Stimulated activated CD8-positive, alpha-beta memory T cell treated with anti-CD3 and anti-CD28 coated beads, Interleukin-15, amount 100 ng/mL, for 48 hours (primary cell): Measurements from ENCODE around the gene ONECUT3.
"Not testable (repeated sequence)": the region's sequence is repeated elsewhere in the genome, so short reads cannot be mapped to it uniquely, and the experiment has no call there.

Experiments used
- DNase-seq, 2 donors: peaks; one replicate each; pipeline ENCODE4 v3.0.0-alpha.2; 2020; ENCODE audit warnings: low read depth in 2 of 2

The ONECUT3 gene

DNA sequence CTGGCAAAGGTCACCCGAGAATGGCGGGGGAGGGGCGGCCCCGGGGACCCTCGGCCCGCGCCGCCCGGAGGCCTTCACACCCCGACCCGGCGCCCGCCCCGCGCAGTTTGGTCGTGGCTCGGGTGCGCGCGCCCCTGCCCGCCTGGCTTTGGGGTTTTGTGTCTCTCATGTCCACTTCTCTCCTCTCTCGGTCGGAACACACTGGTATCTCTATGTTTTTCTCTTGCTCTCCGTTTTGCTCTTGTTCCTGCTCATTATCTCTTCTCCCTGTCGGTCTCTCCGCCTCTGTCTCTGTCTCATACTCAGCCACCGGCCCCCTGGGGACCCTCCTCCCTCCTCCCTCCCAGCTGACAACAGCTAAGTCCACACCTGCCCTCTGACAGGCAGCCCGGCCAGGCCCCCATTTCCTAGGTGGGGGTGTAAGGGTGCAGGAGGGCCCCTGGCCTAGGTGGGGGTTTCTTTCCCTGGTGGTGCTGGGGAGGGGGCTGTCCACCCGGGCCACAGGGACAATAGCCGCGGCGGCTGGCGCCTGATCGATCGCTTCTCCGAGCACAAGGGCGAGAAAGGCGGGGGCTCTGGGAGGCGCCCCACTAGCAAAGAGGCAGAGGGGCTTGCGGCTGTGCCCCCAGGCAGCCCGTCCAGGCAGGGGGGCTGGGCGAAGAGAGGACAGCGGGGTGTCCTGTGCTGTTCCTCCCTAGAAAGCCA lies 2.3 kb downstream of the ONECUT3 start:
- DNase-seq: no peak

DNA sequence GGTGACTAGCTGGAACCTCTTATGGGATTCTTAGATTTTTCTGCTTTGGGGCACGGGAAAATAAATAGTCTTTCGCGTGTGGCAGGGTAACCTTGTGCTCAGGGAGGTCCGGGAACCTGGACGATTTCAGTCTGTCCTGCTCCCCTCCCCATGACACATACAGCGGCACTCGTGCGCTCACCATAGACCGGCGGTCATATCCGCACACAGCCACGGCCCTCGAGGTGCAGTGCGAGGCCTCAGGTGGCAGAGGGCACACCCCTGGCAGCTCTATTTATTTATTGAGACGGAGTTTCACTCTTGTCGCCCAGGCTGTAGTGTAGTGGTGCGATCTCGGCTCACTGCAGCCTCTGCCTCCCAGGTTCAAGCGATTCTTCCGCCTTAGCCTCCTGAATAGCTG lies 3.0 kb downstream of the ONECUT3 start:
- no peak for DNase-seq

DNA sequence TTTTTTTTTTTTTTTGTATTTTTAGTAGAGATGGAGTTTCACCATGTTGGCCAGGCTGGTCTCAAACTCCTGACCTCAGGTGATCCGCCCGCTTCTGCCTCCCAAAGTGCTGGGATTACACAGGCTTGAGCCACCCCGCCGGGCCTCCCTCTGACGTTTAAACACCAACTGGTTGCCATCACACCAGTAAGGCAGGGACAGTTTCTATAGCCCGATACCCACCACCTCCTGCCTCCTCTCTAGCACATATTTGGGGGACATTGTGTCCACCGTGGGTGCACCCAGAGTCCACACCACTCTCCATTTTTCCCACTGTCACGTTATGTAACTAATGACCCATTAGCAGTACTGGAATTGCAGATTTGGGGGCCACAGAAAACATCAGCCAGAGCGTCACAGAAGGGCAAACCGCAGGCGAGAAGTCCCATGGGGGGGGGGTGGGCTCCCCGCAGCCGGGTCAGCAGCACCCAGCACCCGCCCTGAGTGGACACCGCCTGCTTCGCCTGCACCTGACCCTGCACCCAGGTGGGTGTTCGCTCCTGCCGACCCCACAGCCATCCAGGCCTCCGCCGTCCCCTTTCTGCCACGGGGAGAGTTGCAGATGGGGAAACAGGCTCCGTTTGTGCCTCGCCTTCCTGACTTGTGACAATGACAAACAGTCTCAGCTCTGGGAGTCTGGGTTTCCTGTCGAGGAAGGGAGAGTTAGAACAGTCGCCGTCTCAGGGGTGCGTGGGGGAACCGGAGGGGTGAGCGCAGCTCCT lies 3.6 kb downstream of the ONECUT3 start:
- no peak for DNase-seq

DNA sequence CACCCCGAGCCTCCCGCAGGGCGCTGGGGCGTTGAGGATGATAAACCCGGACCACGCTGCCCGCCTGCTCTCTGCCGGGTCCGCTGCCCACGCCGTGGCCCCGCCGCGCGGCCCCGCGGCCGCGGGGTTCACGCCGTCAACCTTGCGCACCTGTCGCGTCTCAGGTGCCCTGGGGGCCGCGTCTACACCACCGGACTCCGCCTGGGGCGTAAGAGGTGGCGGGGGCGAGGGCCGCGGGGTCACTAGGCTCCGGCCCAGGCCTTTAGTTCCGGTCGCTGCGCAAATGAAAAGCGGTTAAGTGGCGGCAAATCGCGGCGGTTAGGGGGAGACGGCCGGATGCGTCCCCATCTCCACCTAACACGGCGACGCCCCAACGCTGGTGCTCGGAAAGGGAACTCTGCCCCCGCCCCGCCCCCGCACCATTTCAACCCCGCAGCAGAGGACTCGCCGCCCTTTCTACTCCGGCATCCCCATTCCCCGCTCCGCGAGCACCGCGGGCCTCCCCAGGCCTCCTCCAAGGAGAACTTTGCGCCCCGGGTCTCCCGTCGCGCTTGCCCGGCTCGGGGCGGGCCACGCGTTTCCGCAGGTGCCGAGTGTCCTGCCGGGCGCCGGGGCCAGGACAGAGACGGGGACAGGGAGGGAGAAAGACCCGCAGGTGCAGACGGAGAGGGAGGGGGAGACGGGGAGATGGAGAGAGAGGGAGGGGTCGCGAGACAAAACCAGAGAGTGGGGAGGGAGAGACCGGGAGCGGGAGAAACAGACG lies 4.3 kb downstream of the ONECUT3 start:
- DNase-seq: no peak

DNA sequence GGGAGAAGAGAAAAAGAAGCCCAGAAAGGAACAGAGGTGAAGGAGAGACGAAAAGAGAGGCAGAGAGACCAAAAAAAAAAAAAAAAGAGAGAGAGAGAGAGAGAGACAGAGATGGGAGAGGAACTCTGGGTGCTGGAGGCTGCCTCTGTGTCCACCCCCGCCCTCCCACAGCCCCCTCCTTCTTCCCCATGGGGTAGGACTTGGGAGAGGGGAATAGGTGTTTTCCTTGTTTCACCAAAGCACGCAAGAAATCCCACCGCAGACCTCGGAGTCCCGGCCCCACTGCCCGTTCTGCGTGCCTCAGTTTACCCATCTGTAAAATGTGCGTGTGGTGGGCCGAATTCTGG lies 4.9 kb downstream of the ONECUT3 start:
- DNase-seq: no peak

DNA sequence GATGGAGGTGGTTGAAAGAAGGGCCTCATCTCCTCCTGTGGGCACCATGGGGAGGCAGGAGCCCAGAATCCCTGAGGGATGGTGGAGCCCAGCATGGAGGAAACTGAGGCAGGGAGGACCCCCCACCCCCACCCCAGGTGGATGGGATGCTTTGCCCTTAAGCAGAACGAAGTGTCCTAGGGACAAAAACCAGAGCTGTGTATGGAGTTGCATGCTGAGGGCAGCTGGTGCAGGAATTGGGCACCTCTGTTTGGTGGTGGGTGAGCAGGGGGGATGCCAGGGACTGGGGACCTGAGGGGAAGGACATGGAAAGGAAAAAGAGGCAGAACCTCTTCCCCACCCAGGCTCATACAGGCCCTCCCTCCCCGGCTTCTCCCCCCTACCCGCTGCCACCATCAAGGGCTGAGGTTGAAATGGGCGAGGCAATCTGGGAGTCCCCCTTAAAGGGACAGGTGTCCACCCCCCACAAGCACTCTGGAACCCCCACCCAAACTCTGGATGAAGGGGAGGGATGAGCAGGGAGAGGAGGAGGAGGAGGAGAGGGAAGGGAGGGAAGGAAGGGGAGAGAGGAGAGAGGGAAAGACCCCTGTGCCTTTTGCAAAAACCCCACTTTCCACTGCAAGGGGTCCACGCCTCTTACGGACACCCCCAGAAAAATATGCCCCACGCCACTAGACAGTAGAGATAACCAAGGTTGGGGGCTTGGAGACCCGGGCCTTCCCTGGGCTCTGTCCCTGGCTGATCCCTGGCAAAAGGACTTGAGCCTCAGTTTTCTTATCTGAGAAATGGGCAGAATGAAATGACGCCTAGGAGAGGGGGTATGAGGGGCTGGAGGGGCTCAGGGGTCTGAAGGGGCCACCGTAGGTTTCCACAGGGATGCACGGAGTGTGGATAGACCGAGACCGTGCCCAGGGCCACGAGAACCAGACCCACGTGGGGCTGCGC lies 5.9 kb downstream of the ONECUT3 start:
- DNase-seq: no peak

DNA sequence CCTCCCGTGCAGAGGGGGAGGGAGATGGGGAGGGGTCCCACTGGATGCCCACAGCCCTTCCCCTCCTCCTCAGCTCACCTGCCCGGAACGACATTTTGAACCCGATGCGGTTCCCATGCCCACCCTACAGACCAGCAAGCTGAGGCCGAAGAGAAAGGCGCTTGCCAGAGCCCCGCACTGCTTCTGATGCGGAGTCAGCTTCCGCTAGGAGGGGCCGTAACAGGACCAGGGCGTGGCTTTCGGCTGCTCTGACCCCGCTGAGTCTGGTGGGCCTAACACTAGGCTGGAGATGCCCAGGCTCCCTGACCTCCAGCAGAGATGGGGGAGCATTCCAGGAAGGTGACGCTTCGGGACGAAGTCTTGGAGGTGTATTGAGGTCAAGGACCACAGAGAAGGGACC lies 6.7 kb downstream of the ONECUT3 start:
- no peak for DNase-seq

DNA sequence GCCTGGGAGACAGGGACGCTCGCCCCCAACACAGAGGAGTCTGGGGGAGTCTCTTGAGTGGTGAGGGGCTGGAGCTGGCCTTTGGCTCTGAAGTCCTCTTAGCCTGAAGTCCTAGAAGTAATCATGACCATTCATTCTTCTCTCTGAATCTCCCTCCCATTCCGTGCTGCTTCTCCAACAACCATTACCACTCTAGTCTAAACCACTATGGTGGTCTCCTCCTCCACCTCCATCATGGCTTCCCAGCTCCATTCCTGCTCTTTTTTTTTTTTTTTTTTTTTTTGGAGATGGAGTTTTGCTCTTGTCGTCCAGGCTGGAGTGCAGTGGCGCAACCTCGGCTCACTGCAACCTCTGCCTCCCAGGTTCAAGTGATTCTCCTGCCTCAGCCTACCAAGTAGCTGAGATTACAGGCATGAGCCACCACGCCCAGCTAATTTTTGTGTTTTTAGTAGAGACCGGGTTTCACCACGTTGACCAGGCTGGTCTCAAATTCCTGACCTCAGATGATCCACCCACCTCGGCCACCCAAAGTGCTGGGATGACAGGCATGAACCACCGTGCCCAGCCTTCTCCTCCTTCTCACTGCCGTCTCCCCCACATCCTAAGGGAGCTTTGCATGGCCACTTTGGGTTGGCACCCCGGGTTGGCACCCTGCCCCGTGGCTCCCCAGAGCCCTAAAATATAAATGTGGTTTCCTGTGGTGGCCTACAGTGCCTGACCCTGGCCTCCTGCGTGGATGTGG lies 7.7 kb downstream of the ONECUT3 start:
- not testable (repeated sequence) for DNase-seq

DNA sequence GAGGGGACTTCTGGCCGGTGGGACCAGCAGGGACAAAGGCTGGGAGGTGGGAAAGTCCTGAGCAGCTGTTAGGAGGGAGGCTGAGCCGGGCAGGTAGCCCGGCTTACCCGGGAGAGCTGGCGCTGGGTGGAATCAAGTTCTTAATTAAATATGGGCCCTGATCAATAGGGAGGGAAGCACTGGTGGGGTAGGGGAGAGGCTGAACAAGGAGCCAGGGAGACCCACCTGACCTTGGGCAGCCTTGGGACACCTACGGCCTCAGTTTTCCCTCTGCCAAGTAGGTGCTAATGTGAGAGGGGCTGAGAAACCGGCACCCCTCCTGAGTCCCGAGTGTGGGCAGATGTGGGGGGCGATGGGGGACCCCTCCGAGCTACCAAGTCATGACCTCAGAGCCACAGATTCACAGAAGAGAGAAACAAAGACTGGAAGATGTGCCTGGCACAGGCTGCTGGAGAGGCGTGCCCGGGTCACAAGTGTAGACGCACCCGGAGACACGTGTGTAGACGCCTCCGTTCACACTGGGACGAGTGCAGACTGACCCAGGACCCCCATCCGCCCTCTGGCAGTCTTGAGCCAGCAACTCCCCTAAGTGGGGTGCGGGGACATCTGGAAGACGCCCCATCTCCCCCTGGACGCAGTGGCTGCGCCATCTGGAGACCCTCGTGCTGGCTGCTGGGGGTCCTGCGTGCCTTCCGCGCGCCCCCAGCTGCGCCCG lies 8.4 kb downstream of the ONECUT3 start:
- no peak for DNase-seq

DNA sequence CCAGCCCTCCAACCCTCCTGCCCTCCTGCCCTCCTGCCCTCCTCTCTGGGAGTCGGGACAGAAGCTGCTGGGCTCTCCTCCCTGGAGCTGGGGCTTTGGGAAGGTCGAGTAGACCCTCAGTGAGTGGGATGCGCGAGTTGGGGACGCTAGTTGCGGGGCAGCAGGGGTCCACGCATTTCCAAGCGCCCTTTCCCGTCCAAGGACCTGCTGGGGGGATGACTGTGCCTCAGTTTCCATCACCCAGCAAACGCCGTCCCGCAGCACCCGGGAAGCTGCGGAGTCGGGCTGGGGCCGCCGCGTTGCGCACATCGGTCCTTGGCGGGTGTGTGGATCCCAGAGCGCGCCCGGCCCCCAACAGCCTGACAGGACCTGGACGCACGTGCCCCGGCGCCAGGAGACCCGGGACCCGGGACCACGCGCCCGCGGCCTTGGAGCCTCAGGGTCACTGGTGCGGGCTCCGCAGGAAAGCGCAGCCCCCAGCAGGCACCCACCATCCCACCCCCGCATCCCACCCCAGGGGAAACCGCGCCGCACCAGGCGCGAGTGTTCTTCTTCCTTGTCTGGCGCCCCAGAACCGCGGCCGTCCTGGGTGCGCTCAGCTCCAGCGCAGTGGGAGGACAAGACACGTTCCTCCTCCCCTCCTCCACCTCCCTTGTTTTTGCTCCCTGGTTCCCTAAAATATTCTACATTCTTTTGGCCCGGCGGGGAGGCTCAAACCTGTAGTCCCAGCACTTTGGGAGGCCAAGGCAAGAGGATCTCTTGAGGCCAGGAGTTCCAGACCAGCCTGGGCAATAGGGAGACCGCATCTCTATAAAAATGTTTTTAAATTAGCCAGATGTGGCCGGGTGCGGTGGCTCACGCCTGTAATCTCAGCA lies 9.2 kb downstream of the ONECUT3 start:
- no peak for DNase-seq

DNA sequence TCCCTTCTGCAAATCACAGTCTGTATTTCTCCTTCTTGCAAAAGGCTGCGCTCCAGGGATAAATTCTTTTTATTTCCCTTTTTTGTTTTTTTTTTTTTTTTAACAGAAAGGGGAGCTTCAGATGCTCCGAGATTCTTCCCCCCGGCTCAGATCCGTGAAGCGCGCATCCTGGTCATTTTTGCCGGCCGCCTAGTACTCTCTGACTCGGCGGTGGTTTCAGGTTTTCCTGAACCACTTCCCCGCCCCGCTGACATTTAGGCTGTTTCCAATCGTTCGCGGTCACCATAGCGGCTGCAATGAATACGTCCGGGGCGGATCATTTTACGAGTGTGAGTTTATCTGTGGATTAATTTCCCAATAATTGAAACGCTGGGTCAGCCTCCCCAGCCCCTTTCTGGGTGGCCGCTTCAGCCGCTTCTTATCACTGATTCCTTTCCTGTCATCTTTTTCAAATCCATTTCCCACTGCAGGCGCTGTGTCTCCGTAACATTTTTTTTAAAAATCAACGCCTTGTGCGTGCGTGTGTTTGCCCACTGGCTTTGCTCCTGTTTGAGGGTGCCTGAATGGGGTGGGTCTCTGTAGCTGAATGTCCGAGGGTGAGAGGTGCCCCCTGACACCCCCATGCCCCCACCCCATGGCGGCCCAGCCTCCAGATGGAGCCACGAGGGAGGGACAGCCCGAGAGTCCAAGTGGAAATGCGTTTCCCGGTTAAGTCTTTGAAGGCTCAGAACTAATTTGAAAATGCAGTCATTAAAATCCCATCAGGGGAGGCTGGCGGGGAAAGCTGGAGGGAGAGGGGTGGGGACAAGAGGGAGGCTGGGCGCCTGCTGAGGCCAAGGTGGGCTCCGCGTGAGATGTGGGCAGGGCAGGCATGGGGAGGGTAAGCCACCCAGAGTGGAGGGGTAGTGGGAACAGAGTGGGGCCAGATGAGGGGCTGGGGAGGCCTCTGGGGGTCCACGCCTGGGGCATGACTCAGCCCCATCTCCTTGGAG lies 10.6 kb downstream of the ONECUT3 start:
- DNase-seq: no peak

DNA sequence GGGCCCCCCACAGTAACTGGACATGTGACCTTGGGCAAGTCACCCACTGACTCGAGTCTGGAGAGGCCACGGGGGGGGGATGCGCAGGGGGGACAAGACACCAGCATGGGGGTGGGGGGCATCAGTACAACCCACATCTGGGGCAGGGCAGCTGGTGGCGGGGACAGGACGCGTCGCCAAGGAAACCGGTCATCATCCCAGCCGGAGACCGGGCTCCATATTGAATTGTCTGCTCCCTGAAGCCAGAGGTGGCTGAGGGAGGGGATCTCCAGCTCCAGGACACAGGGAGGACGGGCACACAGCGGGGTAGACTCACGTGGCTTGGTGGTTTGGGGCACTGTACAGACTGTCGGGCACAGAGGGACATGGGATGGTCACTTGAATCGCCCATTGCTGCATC lies 11.4 kb downstream of the ONECUT3 start:
- no peak for DNase-seq

DNA sequence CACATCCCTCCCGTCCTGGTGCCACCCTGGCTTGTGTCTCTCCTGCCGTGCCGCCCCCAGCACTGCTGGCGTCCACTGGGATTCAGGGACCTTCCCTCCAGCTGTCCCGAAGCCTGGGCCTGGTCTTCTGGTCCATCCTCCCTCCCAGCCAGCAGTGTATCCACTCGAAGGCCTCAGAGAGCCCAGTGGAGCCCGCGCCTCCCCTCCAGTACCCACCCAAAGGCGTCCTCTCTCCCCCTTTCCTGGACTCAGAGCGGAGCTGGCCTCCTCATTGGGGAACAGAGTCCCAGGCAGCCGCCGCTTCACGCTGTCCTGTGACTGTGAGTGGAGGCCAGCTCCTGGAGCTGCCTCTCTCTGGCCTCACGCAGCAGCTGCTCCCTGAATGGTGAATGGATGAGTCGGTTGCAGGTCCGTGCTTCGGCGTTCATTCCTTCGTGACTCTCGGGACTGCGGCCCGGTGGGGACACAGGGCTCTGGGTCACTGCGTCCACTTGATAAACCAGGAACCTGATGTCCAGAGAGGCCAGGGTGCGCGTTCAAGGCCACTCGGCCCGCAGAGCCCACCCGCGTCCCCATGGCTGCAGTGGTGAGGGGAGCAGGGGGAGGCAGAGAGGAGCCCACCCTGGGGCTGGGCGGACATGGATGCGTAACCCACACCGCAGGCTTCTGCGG lies 12.1 kb downstream of the ONECUT3 start:
- DNase-seq: no peak

DNA sequence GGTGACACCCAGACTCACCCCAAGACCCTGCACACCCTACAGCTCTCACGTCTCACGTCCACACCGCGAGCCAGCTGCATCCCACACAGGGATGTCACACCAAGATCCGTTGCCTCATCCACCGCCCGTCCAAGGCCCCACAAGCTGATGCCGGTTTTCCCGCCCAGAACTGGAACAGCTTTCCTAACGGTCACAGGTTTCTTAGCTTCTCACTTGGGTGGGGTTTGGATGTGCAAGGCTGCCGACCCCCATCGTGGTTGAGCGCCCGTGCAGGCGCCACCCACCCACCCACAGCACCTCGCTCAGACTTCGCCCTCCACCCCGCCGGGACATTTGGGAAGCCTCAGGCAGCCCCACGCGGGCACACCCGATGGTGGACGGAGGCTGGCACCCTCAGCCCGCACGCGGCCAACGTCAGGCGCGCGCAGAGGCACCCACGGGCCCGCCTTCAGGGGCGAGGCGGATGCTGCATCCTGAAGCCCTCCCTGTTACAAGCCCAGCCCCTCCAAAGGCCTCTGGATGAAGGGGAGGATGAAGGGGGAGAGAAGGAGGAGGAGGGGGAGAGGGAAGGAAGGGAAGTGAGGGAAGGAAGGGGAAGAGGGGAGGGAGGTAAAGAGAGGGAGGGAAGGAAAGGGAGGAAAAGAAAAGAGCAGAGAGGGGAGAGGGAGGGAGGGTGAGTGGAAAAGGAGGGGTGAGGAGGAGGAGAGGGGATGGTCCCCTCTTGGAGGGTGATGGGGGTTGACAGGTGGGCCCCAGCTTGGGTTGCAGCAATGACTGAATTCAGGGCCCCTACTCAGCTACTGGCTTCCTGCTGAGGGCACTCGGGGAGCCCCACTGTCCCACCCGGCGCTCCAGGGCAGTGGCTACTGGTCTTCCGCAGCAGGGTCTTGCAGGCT lies 12.8 kb downstream of the ONECUT3 start:
- DNase-seq: no peak

DNA sequence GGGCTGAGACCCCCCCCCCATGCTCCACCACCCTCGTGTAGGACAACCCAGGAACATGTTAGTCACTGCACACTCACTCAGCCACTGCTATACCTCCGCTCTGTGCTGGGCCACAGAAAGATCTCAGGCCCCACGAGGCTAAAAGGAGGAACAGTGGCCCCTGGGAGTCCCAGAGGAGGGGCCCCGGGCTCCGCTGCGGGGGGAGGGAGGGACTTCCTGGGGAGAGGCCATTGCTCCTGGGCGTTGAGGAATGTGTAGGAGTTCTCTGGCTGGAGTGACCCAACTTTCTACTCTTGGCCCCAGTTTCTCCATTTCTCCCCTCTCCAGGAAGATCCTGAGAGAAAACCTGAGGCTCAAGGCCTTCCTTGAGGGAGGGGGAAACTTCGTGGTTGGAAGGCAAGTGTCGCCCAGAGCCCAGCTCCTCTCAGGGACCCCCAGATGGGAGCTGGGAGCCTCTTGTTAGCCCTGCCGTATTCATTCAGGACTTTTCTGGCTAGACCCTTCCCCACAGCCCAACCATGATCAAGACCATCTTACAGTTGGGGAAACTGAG lies 13.6 kb downstream of the ONECUT3 start:
- DNase-seq: no peak

DNA sequence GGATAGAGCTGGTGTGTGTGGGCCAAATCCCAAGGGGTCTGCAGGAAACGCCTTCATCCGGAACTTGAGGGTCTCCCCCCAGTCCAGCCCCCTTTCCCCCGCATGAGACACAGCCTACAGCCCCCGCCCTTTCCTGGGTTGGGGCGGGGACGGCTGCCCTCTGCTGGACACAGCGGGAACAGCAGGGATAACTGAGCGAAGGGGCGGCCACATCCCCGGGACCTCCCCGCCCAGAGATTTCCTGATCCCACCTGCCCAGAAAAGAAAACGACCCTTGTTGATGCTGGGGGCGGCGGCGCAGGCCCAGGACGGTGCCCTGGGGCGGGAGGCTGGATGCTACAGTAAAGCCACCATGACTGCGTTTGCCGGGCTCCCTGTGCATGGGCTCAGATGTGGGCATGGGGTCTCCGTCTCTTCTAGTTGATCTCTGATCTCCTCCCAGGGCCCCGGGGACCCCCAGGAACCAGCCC lies 14.2 kb downstream of the ONECUT3 start:
- peak in 1 of 2 donors; percentile 28 for DNase-seq
